ENCODE measurements around the gene EIPR1. TPM values are rescaled to one million over a fixed set of nuclear protein-coding genes. Genes with fewer than 3 reads are reported as not detected.

The EIPR1 gene
- total RNA-seq, 2 donors from 2014 or later, result 18.8 to 39.1 TPM

GRCh38 chr2:3301001-3301400 is 76.6 kb downstream of the EIPR1 start:
- Histone ChIP-seq H3K27ac (no peak overlapping the region), H3K4me3 (no peak overlapping the region), H3K9me3 (no peaks in the 10 kb centered on the region), H3K27me3 (no peaks in the 10 kb centered on the region), H3K9ac (ENCODE audit: low read depth in 2 of 2, low read length in 2 of 2) (no peak overlapping the region), H3K36me3 (no peaks in the 10 kb centered on the region), H3K4me1 (no peaks in the 10 kb centered on the region)
- no peak for DNase-seq
- intact Hi-C loops (cut with DNase I), result no loop called here
- TF ChIP-seq, protein P1, sequence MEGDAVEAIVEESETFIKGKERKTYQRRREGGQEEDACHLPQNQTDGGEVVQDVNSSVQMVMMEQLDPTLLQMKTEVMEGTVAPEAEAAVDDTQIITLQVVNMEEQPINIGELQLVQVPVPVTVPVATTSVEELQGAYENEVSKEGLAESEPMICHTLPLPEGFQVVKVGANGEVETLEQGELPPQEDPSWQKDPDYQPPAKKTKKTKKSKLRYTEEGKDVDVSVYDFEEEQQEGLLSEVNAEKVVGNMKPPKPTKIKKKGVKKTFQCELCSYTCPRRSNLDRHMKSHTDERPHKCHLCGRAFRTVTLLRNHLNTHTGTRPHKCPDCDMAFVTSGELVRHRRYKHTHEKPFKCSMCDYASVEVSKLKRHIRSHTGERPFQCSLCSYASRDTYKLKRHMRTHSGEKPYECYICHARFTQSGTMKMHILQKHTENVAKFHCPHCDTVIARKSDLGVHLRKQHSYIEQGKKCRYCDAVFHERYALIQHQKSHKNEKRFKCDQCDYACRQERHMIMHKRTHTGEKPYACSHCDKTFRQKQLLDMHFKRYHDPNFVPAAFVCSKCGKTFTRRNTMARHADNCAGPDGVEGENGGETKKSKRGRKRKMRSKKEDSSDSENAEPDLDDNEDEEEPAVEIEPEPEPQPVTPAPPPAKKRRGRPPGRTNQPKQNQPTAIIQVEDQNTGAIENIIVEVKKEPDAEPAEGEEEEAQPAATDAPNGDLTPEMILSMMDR (IDR thresholded peaks at IDR 0.05), result no peak

DNA sequence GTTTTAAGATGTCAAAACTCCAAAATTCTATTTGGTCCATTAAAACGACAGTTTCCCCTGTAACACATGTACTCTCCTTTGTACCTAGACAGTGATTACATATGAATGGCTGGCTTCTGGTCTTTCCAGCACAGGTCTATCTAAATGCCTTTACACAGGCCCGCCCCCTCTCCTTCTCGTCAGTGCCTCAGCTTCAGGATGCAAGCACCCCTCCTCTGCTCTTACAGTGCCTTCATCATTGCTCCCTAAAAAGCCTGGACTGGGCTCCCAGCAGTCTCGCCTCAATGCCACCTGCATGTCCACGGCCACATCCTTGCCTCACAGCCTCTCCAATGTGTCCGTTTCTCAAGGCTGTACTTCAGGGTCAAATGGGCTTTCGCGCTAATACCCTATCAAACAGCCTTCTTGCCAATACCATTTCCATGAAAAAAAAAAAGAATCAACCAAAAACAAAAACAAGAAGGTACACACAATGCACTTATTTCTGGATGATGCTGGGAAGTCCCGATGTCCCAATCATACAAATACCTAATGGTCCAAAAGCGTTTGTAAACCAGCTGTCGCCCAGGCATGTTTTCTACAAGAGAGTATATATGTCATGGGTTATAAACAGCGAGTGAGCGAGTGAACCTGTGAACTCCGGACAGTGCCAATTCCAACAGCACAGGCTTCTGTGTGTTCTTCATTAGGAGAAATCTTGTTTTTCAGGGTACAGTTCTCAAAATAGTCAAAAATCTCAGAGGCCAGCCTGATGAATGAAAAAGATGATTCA is 77.2 kb downstream of the EIPR1 start:
- Histone ChIP-seq H3K4me3 (no peak overlapping the region), H3K36me3 (no peaks in the 10 kb centered on the region), H3K27me3 (no peaks in the 10 kb centered on the region), H3K9me3 (no peaks in the 10 kb centered on the region), H3K9ac (ENCODE audit: low read depth in 2 of 2, low read length in 2 of 2) (no peak overlapping the region), H3K4me1 (no peaks in the 10 kb centered on the region), H3K27ac (no peak overlapping the region)
- no peak for DNase-seq
- intact Hi-C loops (cut with DNase I), result no loop called here
- TF ChIP-seq, protein P1 (IDR thresholded peaks at IDR 0.05), result no peak

DNA sequence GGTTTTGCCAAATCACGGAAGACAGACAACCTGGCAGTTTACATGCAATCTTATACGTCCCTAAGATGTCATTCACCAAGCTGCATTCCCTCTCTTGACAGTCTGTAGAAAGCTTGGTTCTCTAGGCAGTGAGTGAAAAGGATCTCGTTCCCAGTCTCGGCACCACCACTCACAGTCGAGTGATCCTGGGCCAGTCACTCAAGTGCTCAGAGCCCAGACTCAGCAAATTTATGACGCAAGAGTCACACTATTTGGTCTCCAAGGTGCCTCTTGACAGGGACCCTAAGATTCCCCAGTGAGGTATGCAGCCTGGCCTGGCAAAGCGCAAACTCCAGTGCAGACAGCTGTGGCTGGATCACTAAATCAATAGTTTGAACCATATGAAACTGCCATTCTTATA is 77.9 kb downstream of the EIPR1 start:
- H3K4me3 ChIP-seq, result no peak overlapping the region
- no peaks in the 10 kb centered on the region for H3K9me3 ChIP-seq
- TF ChIP-seq, protein P1 (IDR thresholded peaks at IDR 0.05), result no peak
- no peaks in the 10 kb centered on the region for H3K27me3 ChIP-seq
- intact Hi-C loops (cut with DNase I), result no loop called here
- no peaks in the 10 kb centered on the region for H3K36me3 ChIP-seq
- H3K4me1 ChIP-seq, result no peaks in the 10 kb centered on the region
- H3K27ac ChIP-seq, result no peak overlapping the region
- H3K9ac ChIP-seq (ENCODE audit: low read depth in 2 of 2, low read length in 2 of 2), result no peak overlapping the region
- DNase-seq, result no peak

DNA sequence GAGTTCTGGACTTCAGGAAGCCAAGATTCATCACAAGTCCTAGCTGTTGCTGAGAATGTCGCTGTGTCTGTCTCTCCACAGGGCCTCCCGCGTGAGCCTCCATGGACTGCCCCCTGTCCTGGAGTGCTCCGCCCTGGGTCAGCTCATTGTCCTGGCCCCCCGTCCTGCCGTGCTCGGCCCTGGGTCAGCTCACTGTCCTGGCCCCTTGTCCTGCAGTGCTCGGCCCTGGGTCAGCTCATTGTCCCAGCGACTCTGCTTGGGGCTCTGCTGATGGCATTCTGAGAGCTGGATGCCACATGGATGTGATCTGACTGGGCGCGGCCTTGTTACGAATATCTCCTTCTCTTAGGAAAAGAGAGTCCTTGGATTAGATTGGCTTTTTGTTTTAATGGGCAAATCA is 78.5 kb downstream of the EIPR1 start:
- no peak for DNase-seq
- H3K27ac ChIP-seq, result no peak overlapping the region
- H3K9me3 ChIP-seq, result no peaks in the 10 kb centered on the region
- H3K27me3 ChIP-seq, result no peaks in the 10 kb centered on the region
- H3K4me3 ChIP-seq, result no peak overlapping the region
- no peak overlapping the region for H3K9ac ChIP-seq (ENCODE audit: low read depth in 2 of 2, low read length in 2 of 2)
- no peaks in the 10 kb centered on the region for H3K36me3 ChIP-seq
- TF ChIP-seq, protein P1 (IDR thresholded peaks at IDR 0.05), result no peak
- no peaks in the 10 kb centered on the region for H3K4me1 ChIP-seq
- intact Hi-C loops (cut with DNase I), result no loop called here

- Histone ChIP-seq H3K9ac (ENCODE audit: low read depth in 2 of 2, low read length in 2 of 2) (no peak overlapping the region), H3K36me3 (no peaks in the 10 kb centered on the region), H3K27me3 (no peaks in the 10 kb centered on the region), H3K9me3 (no peaks in the 10 kb centered on the region), H3K4me1 (no peaks in the 10 kb centered on the region), H3K27ac (no peak overlapping the region), H3K4me3 (no peak overlapping the region)
- intact Hi-C loops (cut with DNase I), result no loop called here
- TF ChIP-seq, protein P1 (IDR thresholded peaks at IDR 0.05), result no peak
- DNase-seq, result no peak
Observed at GRCh38 chr2:3298191-3298590, 79.4 kb downstream of the EIPR1 start.

All from colonic mucosa (tissue), 4 donors.